OCI-LY7 (cell line): ENCODE measurements around the gene ARL5B. TPM values are rescaled to one million over a fixed set of nuclear protein-coding genes. Genes with fewer than 3 reads are reported as not detected.
"Not testable (repeated sequence)": the region's sequence is repeated elsewhere in the genome, so short reads cannot be mapped to it uniquely, and the experiment has no call there.

Experiments
- BruUV-seq: library from RNA; stranded (reverse); fragments of 400-500 nt; replicated peaks from 2 replicates; lab custom pipeline; 2021; lab: Mats Ljungman, UMichigan
- CTCF ChIA-PET: fragments of 300-600 bp; sonication (Branson Sonifier 250); formaldehyde crosslinking; loops from one replicate; lab custom pipeline; 2022; ENCODE audit warnings: antibody characterized with exemption; ENCODE audit not compliant: unreplicated experiment; lab: Charles Lee
- POLR2A ChIA-PET: fragments of 300-600 bp; sonication (Branson Sonifier 250); formaldehyde crosslinking; loops from one replicate; lab custom pipeline; 2022; ENCODE audit warnings: antibody characterized with exemption; lab: Charles Lee
- DNase-seq: peaks from one replicate; pipeline ENCODE4 v3.0.0-alpha.2; 2015; ENCODE audit warnings: low spot score
- H2AFZ ChIP-seq: fragments of 200-600 bp; sonication (generic), shearing (Covaris generic); 2 replicates; pipeline ENCODE4 v1.6.1; 2014; ENCODE audit warnings: mild to moderate bottlenecking, antibody characterized with exemption, low read length, moderate library complexity
- H3K27ac ChIP-seq: fragments of 200-600 bp; sonication (generic); 2 replicates; pipeline ENCODE4 v1.5.1; 2014; ENCODE audit warnings: mixed run types, low read depth, mild to moderate bottlenecking, moderate library complexity, low read length, inconsistent platforms; ENCODE audit not compliant: poor library complexity, severe bottlenecking
- H3K36me3 ChIP-seq: fragments of 200-600 bp; sonication (generic); 2 replicates; pipeline ENCODE4 v1.6.1; 2014; ENCODE audit warnings: mild to moderate bottlenecking, antibody characterized with exemption, low read length, moderate library complexity, mixed read lengths; ENCODE audit not compliant: insufficient read depth
- H3K4me1 ChIP-seq: fragments of 200-600 bp; sonication (generic); 2 replicates; pipeline ENCODE4 v1.5.1; 2014; ENCODE audit warnings: mild to moderate bottlenecking, low read length; ENCODE audit not compliant: insufficient read depth, poor library complexity, severe bottlenecking
- H3K4me2 ChIP-seq: fragments of 200-600 bp; sonication (generic); 2 replicates; pipeline ENCODE4 v1.6.1; 2014; ENCODE audit warnings: mild to moderate bottlenecking, low read length
- H3K4me3 ChIP-seq: fragments of 200-600 bp; sonication (generic); 2 replicates; pipeline ENCODE4 v1.5.1; 2014; ENCODE audit warnings: mild to moderate bottlenecking, low read depth, low read length; ENCODE audit not compliant: poor library complexity, severe bottlenecking
- H3K79me2 ChIP-seq: fragments of 200-600 bp; sonication (generic); 2 replicates; pipeline ENCODE4 v1.6.1; 2016; ENCODE audit warnings: low read depth, mild to moderate bottlenecking, low read length, moderate library complexity, mixed read lengths; ENCODE audit not compliant: insufficient read depth
- H3K9me2 ChIP-seq: fragments of 200-600 bp; sonication (generic); 2 replicates; pipeline ENCODE4 v1.6.1; 2016; ENCODE audit warnings: mild to moderate bottlenecking, low read length, mixed read lengths; ENCODE audit not compliant: insufficient read depth
- H3K9me3 ChIP-seq: fragments of 200-600 bp; sonication (generic); 2 replicates; pipeline ENCODE4 v1.6.1; 2014; ENCODE audit warnings: mild to moderate bottlenecking, mixed run types, low read length, mixed read lengths
- H4K20me1 ChIP-seq: fragments of 200-600 bp; sonication (generic); 2 replicates; pipeline ENCODE4 v1.6.1; 2014; ENCODE audit warnings: mild to moderate bottlenecking, antibody characterized with exemption, low read length, moderate library complexity, mixed read lengths; ENCODE audit not compliant: insufficient read depth
- CTCF ChIP-seq: fragments of 200-600 bp; sonication (generic); conservative IDR thresholded peaks from 2 replicates; pipeline ENCODE4 v1.5.1; 2014; ENCODE audit warnings: mild to moderate bottlenecking, antibody characterized with exemption, low read length, moderate library complexity, mixed read lengths
- EZH2phosphoT487 ChIP-seq: fragments of 200-600 bp; sonication (generic); IDR thresholded peaks from 2 replicates; pipeline ENCODE4 v1.6.1; 2018; ENCODE audit warnings: low read depth, borderline replicate concordance, mild to moderate bottlenecking, mixed run types, antibody characterized with exemption, low read length, moderate library complexity, mixed read lengths
- intact Hi-C: fragments of 100-400 bp; cut with micrococcal nuclease; formaldehyde crosslinking; loops from one replicate; pipeline ENCODE4 v1.10.0; 2022; ENCODE audit not compliant: unreplicated experiment
- total RNA-seq, 2 experiments: library from RNA; depleted of rRNA in 1 of 2; stranded (reverse); fragments of >200 nt in 1 of 2; shearing (Covaris generic) in 1 of 2; gene quantifications; 2 replicates each; pipeline ENCODE4 v1.2.3, GENCODE V29; 2014 to 2022

The ARL5B gene
- total RNA-seq, 2 experiments from 2014 or later, result 11.5 to 17.5 TPM

- Histone ChIP-seq H2AFZ (no peak overlapping the region), H4K20me1 (no peaks in the 10 kb centered on the region), H3K9me2 (no peaks in the 10 kb centered on the region), H3K4me1 (no peaks in the 10 kb centered on the region), H3K27ac (no peak overlapping the region), H3K4me2 (no peak overlapping the region), H3K79me2 (no peaks in the 10 kb centered on the region), H3K36me3 (peaks cover 29% of the 10 kb centered on the region), H3K9me3 (no peaks in the 10 kb centered on the region), H3K4me3 (no peak overlapping the region)
- CTCF ChIA-PET, result no interaction called here
- no peak for DNase-seq
- POLR2A ChIA-PET, result interaction anchor here (1.2 to 1.5 kb wide), 2 partner anchors 11 to 32 kb away, joined by 3 to 7 read pairs; no protein-coding TSS in a partner anchor
- no TSS peak for BruUV-seq
- TF ChIP-seq EZH2phosphoT487 (no peak), CTCF (no peak)
- intact Hi-C loops, result no loop called here
These were observed 33.3 kb upstream of the ARL5B start for GRCh38 chr10:18625886-18626285.

- intact Hi-C loops, result not testable (repeated sequence)
These were observed 31.7 kb upstream of the ARL5B start for GRCh38 chr10:18627452-18628018.

GRCh38 chr10:18632500-18632899 lies 26.7 kb upstream of the ARL5B start:
- BruUV-seq, POLR2A ChIA-PET, H3K36me3 ChIP-seq, H2AFZ ChIP-seq, H3K9me3 ChIP-seq, H3K9me2 ChIP-seq, H3K4me2 ChIP-seq, intact Hi-C loops, CTCF ChIA-PET, H4K20me1 ChIP-seq, DNase-seq, H3K27ac ChIP-seq, H3K79me2 ChIP-seq, H3K4me3 ChIP-seq, H3K4me1 ChIP-seq: not testable (repeated sequence)

More at GRCh38 chr10:18627452-18628018, 31.7 kb upstream of the ARL5B start:
- H2AFZ ChIP-seq, CTCF ChIA-PET, H3K9me2 ChIP-seq, H3K79me2 ChIP-seq, BruUV-seq, H3K9me3 ChIP-seq, H4K20me1 ChIP-seq, H3K27ac ChIP-seq, H3K4me1 ChIP-seq: not testable (repeated sequence)
- POLR2A ChIA-PET, result interaction anchor here (0.9 kb wide), 1 partner anchor 37 kb away, joined by 3 read pairs; no protein-coding TSS in a partner anchor
- Histone ChIP-seq H3K4me2 (peak overlapping the region; percentile 55), H3K36me3 (peaks cover 13% of the 10 kb centered on the region), H3K4me3 (peak overlapping the region; percentile 44)
- DNase-seq, result peak; percentile 40
